ENCODE data around the gene ITGA2B. TPM values are rescaled to one million over a fixed set of nuclear protein-coding genes. Genes with fewer than 3 reads are reported as not detected.

The ITGA2B gene
- total and polyA plus RNA-seq, 7 donors = 0.08 to 0.97 (median 0.16) TPM

GRCh38 chr17:44359006-44359405, 30.4 kb downstream of the ITGA2B start:
- intact Hi-C loops (cut with DNase I) = no loop called here
- no peak overlapping the region for H3K27ac ChIP-seq
- peaks cover 0 to 11% (median 3%) of the 10 kb centered on the region in 3 donors for H3K27me3 ChIP-seq (ENCODE audit: insufficient read depth in 3 of 3, low read length in 2 of 3)

GRCh38 chr17:44358066-44358465, 31.4 kb downstream of the ITGA2B start:
- no peak for TF ChIP-seq CTCF (IDR thresholded peaks at IDR 0.05)
- H3K9me3 ChIP-seq = no peaks in the 10 kb centered on the region
- H3K36me3 ChIP-seq (ENCODE audit: insufficient read depth in 1 of 2, low read depth in 1 of 2) = no peaks in the 10 kb centered on the region
- no peak for DNase-seq
- intact Hi-C loops (cut with DNase I) = no loop called here
- no peak overlapping the region for H3K27ac ChIP-seq
- peaks cover 3% of the 10 kb centered on the region for H3K4me1 ChIP-seq
- WGBS, 3 donors = 90 to 92% (median 91%) methylated on average over 9 of the region's 9 CpGs
- H3K4me3 ChIP-seq = no peak overlapping the region
- ATAC-seq = no peak
- H3K27me3 ChIP-seq (ENCODE audit: insufficient read depth in 3 of 3, low read length in 2 of 3) = peaks cover 0 to 10% (median 1%) of the 10 kb centered on the region in 3 donors

More at GRCh38 chr17:44359006-44359405, 30.4 kb downstream of the ITGA2B start:
- no peak for DNase-seq
- WGBS, 3 donors = 67 to 73% (median 69%) methylated on average over 6 of the region's 6 CpGs
- H3K36me3 ChIP-seq (ENCODE audit: insufficient read depth in 1 of 2, low read depth in 1 of 2) = no peaks in the 10 kb centered on the region
- no peaks in the 10 kb centered on the region for H3K9me3 ChIP-seq
- peaks cover 4% of the 10 kb centered on the region for H3K4me1 ChIP-seq
- no peak for TF ChIP-seq CTCF (IDR thresholded peaks at IDR 0.05)
- H3K4me3 ChIP-seq = no peak overlapping the region
- ATAC-seq = no peak

GRCh38 chr17:44356241-44356640, 33.2 kb downstream of the ITGA2B start:
- WGBS, 3 donors = 93 to 94% (median 93%) methylated on average over 11 of the region's 11 CpGs

GRCh38 chr17:44355642-44356099, 33.8 kb downstream of the ITGA2B start:
- ATAC-seq (no peak), DNase-seq (no peak)
- H3K27me3 ChIP-seq (ENCODE audit: insufficient read depth in 3 of 3, low read length in 2 of 3) = peaks cover 0 to 1% (median 0%) of the 10 kb centered on the region in 3 donors
- intact Hi-C loops (cut with DNase I) = no loop called here
- no peaks in the 10 kb centered on the region for H3K4me1 ChIP-seq
- 84 to 89% (median 86%) methylated on average over 17 of the region's 17 CpGs for WGBS, 3 donors
- H3K36me3 ChIP-seq (ENCODE audit: insufficient read depth in 1 of 2, low read depth in 1 of 2) = peaks cover 0 to 22% of the 10 kb centered on the region in 2 donors
- no peak for TF ChIP-seq CTCF (IDR thresholded peaks at IDR 0.05)
- H3K27ac ChIP-seq = no peak overlapping the region
- no peaks in the 10 kb centered on the region for H3K9me3 ChIP-seq
- H3K4me3 ChIP-seq = no peak overlapping the region

More at GRCh38 chr17:44356241-44356640, 33.2 kb downstream of the ITGA2B start:
- TF ChIP-seq CTCF (IDR thresholded peaks at IDR 0.05) = no peak
- intact Hi-C loops (cut with DNase I) = no loop called here
- Histone ChIP-seq H3K4me1 (no peaks in the 10 kb centered on the region), H3K36me3 (ENCODE audit: insufficient read depth in 1 of 2, low read depth in 1 of 2) (peaks cover 0 to 17% of the 10 kb centered on the region in 2 donors), H3K9me3 (no peaks in the 10 kb centered on the region), H3K4me3 (no peak overlapping the region), H3K27me3 (ENCODE audit: insufficient read depth in 3 of 3, low read length in 2 of 3) (peaks cover 0 to 1% (median 0%) of the 10 kb centered on the region in 3 donors), H3K27ac (no peak overlapping the region)
- no peak for DNase-seq
- no peak for ATAC-seq
